ENCODE data around the gene NRG3.

DNA sequence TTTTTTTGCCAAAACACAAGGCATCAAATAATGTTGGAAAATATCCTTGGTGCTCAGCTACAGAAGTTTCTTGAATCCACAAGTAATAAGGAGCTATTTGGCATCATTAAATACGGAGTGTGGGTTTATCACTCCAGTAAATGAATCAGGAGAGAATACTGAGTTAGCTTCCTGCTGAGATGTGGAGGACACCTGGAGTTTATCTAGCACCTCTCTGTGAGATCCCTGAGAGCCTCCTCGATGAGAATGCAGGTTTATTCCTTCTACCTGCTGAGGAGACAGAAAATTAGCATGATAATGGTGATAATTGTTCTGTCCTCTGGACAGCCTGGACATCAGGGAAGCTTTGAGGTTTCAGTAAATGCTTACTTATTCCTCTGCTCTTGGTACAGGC lies 40.5 kb downstream of the NRG3 start:
- TF ChIP-seq, protein P1, sequence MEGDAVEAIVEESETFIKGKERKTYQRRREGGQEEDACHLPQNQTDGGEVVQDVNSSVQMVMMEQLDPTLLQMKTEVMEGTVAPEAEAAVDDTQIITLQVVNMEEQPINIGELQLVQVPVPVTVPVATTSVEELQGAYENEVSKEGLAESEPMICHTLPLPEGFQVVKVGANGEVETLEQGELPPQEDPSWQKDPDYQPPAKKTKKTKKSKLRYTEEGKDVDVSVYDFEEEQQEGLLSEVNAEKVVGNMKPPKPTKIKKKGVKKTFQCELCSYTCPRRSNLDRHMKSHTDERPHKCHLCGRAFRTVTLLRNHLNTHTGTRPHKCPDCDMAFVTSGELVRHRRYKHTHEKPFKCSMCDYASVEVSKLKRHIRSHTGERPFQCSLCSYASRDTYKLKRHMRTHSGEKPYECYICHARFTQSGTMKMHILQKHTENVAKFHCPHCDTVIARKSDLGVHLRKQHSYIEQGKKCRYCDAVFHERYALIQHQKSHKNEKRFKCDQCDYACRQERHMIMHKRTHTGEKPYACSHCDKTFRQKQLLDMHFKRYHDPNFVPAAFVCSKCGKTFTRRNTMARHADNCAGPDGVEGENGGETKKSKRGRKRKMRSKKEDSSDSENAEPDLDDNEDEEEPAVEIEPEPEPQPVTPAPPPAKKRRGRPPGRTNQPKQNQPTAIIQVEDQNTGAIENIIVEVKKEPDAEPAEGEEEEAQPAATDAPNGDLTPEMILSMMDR (conservative IDR thresholded peaks at IDR 0.05; ENCODE audit: low read length), result no peak
- TF ChIP-seq EZH2phosphoT487 (IDR thresholded peaks at IDR 0.05; ENCODE audit: borderline replicate concordance, low read depth, low read length), result no peak
